Fibroblast of lung (primary cell): ENCODE data around the gene CLASP1. TPM values are rescaled to one million over a fixed set of nuclear protein-coding genes. Genes with fewer than 3 reads are reported as not detected.

Experiments used
- DNase-seq, 2 donors: peaks; one replicate each; pipeline versions ENCODE4 v3.0.0 to v3.0.0-alpha.2; 2010; ENCODE audit warnings: low read depth in 2 of 2
- H2AFZ ChIP-seq: 2 replicates; pipeline ENCODE4 v1.5.1; 2012; ENCODE audit warnings: low read length, control low read depth, inconsistent platforms
- H3K27ac ChIP-seq: 2 replicates; pipeline ENCODE4 v1.5.1; 2011; ENCODE audit warnings: low read length, control low read depth; ENCODE audit not compliant: insufficient read depth
- H3K27me3 ChIP-seq: 2 replicates; pipeline ENCODE4 v1.5.1; 2011; ENCODE audit warnings: mild to moderate bottlenecking, low read length; ENCODE audit not compliant: control insufficient read depth, insufficient read depth
- H3K36me3 ChIP-seq: 2 replicates; pipeline ENCODE4 v1.5.1; 2011; ENCODE audit warnings: low read length; ENCODE audit not compliant: control insufficient read depth, insufficient read depth
- H3K4me1 ChIP-seq: 2 replicates; pipeline ENCODE4 v1.5.1; 2011; ENCODE audit warnings: low read length; ENCODE audit not compliant: control insufficient read depth, insufficient read depth; ENCODE audit errors: extremely low read depth
- H3K4me2 ChIP-seq: 2 replicates; pipeline ENCODE4 v1.5.1; 2011; ENCODE audit warnings: low read length, control low read depth; ENCODE audit not compliant: insufficient read depth; ENCODE audit errors: extremely low read depth
- H3K4me3 ChIP-seq, 4 experiments: fragments of 200-600 bp in 1 of 4; sonication (generic) in 1 of 4; replicated peaks in 1 of 4; 2 replicates each; pipeline ENCODE4 v1.5.1; 2011 to 2016; ENCODE audit warnings: low read length in 4 of 4, low read depth in 3 of 4, mild to moderate bottlenecking in 3 of 4, control low read depth in 2 of 4, inconsistent platforms in 1 of 4, mixed read lengths in 1 of 4; ENCODE audit not compliant: insufficient read depth in 1 of 4; ENCODE audit errors: control extremely low read depth in 1 of 4
- H3K79me2 ChIP-seq: 2 replicates; pipeline ENCODE4 v1.5.1; 2012; ENCODE audit warnings: mild to moderate bottlenecking, low read length, inconsistent platforms; ENCODE audit not compliant: control insufficient read depth, insufficient read depth
- H3K9ac ChIP-seq: 2 replicates; pipeline ENCODE4 v1.5.1; 2011; ENCODE audit warnings: mild to moderate bottlenecking, low read length, control low read depth; ENCODE audit not compliant: insufficient read depth
- H3K9me3 ChIP-seq: 2 replicates; pipeline ENCODE4 v1.5.1; 2012; ENCODE audit warnings: low read depth, low read length; ENCODE audit not compliant: control insufficient read depth, insufficient read depth
- H4K20me1 ChIP-seq: 2 replicates; pipeline ENCODE4 v1.5.1; 2011; ENCODE audit warnings: low read length; ENCODE audit not compliant: control insufficient read depth, insufficient read depth; ENCODE audit errors: extremely low read depth
- EZH2 ChIP-seq: IDR thresholded peaks from 2 replicates; pipeline ENCODE4 v1.5.1; 2012; ENCODE audit warnings: low read length, control low read depth, mild to moderate bottlenecking; ENCODE audit errors: missing control alignments
- polyA plus RNA-seq, 2 donors: library from polyadenylated mRNA; depleted of rRNA in 1 of 2; stranded (reverse) in 1 of 2; unstranded in 1 of 2; fragments of >200 nt; gene quantifications; 2 replicates each; pipeline ENCODE4 v1.2.1, GENCODE V29; 2011 to 2012; ENCODE audit warnings: missing spikeins in 1 of 2
- total RNA-seq: library from RNA; depleted of rRNA; stranded (reverse); fragments of >200 nt; gene quantifications from 2 replicates; pipeline ENCODE4 v1.2.1, GENCODE V29; 2014
- TF ChIP-seq, protein P1 (sequence below), 2 donors: IDR thresholded peaks in 1 of 2; conservative IDR thresholded peaks in 1 of 2; 1 replicate in 1 of 2; 2 replicates in 1 of 2; pipeline ENCODE4 v1.5.1; 2011 to 2012; ENCODE audit warnings: low read length in 2 of 2, control low read depth in 1 of 2, inconsistent platforms in 1 of 2, low read depth in 1 of 2, mild to moderate bottlenecking in 1 of 2

The CLASP1 gene
- total and polyA plus RNA-seq, 2 donors (not counting 1 experiment from before 2014, with no cell fraction given): 6.0 to 48.4 TPM

DNA sequence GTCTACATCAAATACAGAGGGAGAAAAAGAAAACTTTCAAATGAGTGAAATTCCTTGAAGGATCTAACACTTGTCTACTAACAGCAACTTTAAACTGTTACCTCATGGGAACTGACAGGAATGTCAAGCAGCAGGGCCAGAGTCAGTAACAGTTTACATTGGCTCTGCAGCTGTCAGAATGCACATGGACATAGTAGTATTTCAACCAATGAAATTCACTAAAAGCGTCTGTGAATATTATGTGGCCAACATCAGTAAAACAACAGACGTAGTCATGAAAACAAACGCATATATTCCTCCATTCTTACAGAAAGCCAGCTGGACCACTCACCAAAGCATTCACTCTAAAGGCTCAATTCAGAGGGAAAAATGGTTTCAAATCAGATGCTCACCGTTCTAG is 197.9 kb downstream of the CLASP1 start:
- no peaks in the 10 kb centered on the region for H4K20me1 ChIP-seq
- no peak overlapping the region for H2AFZ ChIP-seq
- no peak overlapping the region for H3K4me3 ChIP-seq
- peak in 1 of 2 donors; percentile 94 for DNase-seq
- H3K4me2 ChIP-seq: no peak overlapping the region
- no peaks in the 10 kb centered on the region for H3K27me3 ChIP-seq
- H3K9ac ChIP-seq: no peak overlapping the region
- no peaks in the 10 kb centered on the region for H3K79me2 ChIP-seq
- H3K4me1 ChIP-seq: peaks cover 4% of the 10 kb centered on the region
- peak overlapping the region; percentile 53 for H3K27ac ChIP-seq
- TF ChIP-seq EZH2: no peak
- TF ChIP-seq, protein P1, sequence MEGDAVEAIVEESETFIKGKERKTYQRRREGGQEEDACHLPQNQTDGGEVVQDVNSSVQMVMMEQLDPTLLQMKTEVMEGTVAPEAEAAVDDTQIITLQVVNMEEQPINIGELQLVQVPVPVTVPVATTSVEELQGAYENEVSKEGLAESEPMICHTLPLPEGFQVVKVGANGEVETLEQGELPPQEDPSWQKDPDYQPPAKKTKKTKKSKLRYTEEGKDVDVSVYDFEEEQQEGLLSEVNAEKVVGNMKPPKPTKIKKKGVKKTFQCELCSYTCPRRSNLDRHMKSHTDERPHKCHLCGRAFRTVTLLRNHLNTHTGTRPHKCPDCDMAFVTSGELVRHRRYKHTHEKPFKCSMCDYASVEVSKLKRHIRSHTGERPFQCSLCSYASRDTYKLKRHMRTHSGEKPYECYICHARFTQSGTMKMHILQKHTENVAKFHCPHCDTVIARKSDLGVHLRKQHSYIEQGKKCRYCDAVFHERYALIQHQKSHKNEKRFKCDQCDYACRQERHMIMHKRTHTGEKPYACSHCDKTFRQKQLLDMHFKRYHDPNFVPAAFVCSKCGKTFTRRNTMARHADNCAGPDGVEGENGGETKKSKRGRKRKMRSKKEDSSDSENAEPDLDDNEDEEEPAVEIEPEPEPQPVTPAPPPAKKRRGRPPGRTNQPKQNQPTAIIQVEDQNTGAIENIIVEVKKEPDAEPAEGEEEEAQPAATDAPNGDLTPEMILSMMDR (conservative IDR thresholded peaks at IDR 0.05 in 1 of 2, IDR thresholded peaks at IDR 0.05 in 1 of 2; ENCODE audit: low read depth in 1 of 2, low read length in 2 of 2): no peak
- no peaks in the 10 kb centered on the region for H3K9me3 ChIP-seq
- H3K36me3 ChIP-seq: peaks cover 19% of the 10 kb centered on the region

DNA sequence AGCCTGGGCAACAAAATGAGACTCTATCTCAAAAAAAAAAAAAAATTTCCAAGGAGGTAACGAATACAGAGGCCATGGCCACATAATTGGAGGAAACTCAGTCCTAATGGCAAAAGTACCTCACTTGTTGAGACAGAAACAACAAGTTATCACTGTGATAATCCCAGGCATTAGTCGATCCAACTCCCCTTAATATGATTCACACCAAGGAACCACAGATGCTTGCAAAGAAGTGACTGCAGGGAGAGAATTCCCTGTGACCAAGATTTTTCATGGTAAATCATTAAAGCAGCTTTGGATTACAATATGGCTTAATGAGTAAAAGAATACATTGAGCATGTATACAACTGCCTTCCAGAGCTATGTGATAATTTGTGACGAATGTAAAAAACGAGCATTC is 199.0 kb downstream of the CLASP1 start:
- no peaks in the 10 kb centered on the region for H3K27me3 ChIP-seq
- no peaks in the 10 kb centered on the region for H4K20me1 ChIP-seq
- H3K36me3 ChIP-seq: peaks cover 19% of the 10 kb centered on the region
- H3K4me2 ChIP-seq: no peak overlapping the region
- H3K4me1 ChIP-seq: peaks cover 4% of the 10 kb centered on the region
- no peaks in the 10 kb centered on the region for H3K9me3 ChIP-seq
- TF ChIP-seq EZH2: no peak
- TF ChIP-seq, protein P1 (conservative IDR thresholded peaks at IDR 0.05 in 1 of 2, IDR thresholded peaks at IDR 0.05 in 1 of 2; ENCODE audit: low read depth in 1 of 2, low read length in 2 of 2): no peak
- no peaks in the 10 kb centered on the region for H3K79me2 ChIP-seq
- DNase-seq: peak in 1 of 2 donors; percentile 7
- H2AFZ ChIP-seq: no peak overlapping the region
- H3K4me3 ChIP-seq: no peak overlapping the region
- no peak overlapping the region for H3K9ac ChIP-seq
- H3K27ac ChIP-seq: no peak overlapping the region

DNA sequence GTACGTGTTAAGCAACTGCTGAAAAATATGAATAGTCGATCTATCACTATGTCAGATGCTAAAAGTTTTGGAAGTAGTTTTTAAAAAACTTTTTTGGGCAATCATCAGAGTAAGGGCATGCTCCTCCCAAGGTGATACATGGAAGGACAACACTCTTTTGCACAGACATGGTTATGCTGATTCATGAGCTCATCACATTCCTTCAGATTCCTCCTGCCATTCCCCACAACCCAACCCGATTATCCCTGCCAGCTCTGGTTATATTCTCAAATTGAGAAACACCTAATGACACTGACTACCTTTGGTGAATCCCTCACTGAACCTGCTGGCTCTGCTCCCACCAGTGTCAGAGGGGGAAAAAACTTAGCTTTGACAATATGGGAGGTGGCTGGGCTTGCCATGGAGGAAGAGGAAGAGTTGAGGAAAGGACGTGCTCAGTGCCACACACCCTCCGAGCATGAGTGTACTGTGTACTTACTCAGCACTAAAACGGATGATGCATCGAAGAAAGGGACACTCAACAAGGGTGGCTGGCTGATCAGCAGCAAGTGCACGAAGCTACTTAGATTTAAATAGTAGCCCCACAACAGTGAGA is 202.5 kb downstream of the CLASP1 start:
- Histone ChIP-seq H3K36me3 (peaks cover 20% of the 10 kb centered on the region), H3K4me2 (no peak overlapping the region), H3K9ac (no peak overlapping the region), H3K79me2 (no peaks in the 10 kb centered on the region), H3K27me3 (no peaks in the 10 kb centered on the region), H3K4me3 (no peak overlapping the region), H3K27ac (no peak overlapping the region), H2AFZ (no peak overlapping the region), H4K20me1 (no peaks in the 10 kb centered on the region), H3K4me1 (no peaks in the 10 kb centered on the region), H3K9me3 (no peaks in the 10 kb centered on the region)
- no peak for TF ChIP-seq EZH2
- TF ChIP-seq, protein P1 (conservative IDR thresholded peaks at IDR 0.05 in 1 of 2, IDR thresholded peaks at IDR 0.05 in 1 of 2; ENCODE audit: low read depth in 1 of 2, low read length in 2 of 2): no peak
- no peak for DNase-seq
